MCF 10A (cell line): ENCODE data around the gene ENTREP1. TPM values are rescaled to one million over a fixed set of nuclear protein-coding genes. Genes with fewer than 3 reads are reported as not detected.
A peak's percentile ranks its signal among the peaks of the same experiment; 100 is the strongest.
"Not testable (repeated sequence)": the region's sequence is repeated elsewhere in the genome, so short reads cannot be mapped to it uniquely, and the experiment has no call there.

Experiments used
- BruUV-seq: library from RNA; stranded (reverse); fragments of 400-500 nt; replicated peaks from 2 replicates; lab custom pipeline; 2021; lab: Mats Ljungman, UMichigan
- CTCF ChIA-PET: fragments of 300-600 bp; sonication (Branson Sonifier 250); formaldehyde crosslinking; extraction: SDS; loops from one replicate; lab custom pipeline; 2021; ENCODE audit warnings: antibody characterized with exemption, inconsistent platforms; lab: Yijun Ruan, JAX
- POLR2A ChIA-PET: fragments of 300-600, 350-650 bp; sonication (Branson Sonifier 250); formaldehyde crosslinking; extraction: SDS; loops from one replicate; lab custom pipeline; 2020; ENCODE audit warnings: antibody characterized with exemption, inconsistent platforms; lab: Yijun Ruan, JAX
- DNase-seq: peaks from one replicate; pipeline ENCODE4 v3.0.0-alpha.2; 2018; ENCODE audit not compliant: unreplicated experiment
- H3K27ac Mint-ChIP-seq: one replicate; pipeline ENCODE4 v1.8.0; 2022; ENCODE audit warnings: mild to moderate bottlenecking, low read depth, mixed read lengths; ENCODE audit not compliant: unreplicated experiment
- H3K27me3 Mint-ChIP-seq: one replicate; pipeline ENCODE4 v1.8.0; 2022; ENCODE audit warnings: mixed read lengths; ENCODE audit not compliant: insufficient read depth, unreplicated experiment
- H3K36me3 Mint-ChIP-seq: one replicate; pipeline ENCODE4 v1.8.0; 2022; ENCODE audit warnings: mild to moderate bottlenecking, moderate library complexity, mixed read lengths; ENCODE audit not compliant: insufficient read depth, unreplicated experiment
- H3K4me1 Mint-ChIP-seq: one replicate; pipeline ENCODE4 v1.8.0; 2022; ENCODE audit warnings: mixed read lengths; ENCODE audit not compliant: insufficient read depth, unreplicated experiment
- H3K4me3 Mint-ChIP-seq: one replicate; pipeline ENCODE4 v1.8.0; 2022; ENCODE audit warnings: mild to moderate bottlenecking, moderate library complexity, mixed read lengths; ENCODE audit not compliant: unreplicated experiment
- H3K9me3 Mint-ChIP-seq: one replicate; pipeline ENCODE4 v1.8.0; 2022; ENCODE audit warnings: mixed read lengths; ENCODE audit not compliant: unreplicated experiment
- intact Hi-C: fragments of 100-400 bp; cut with micrococcal nuclease; formaldehyde crosslinking; loops from 2 replicates; pipeline ENCODE4 v1.14.1; 2022
- total RNA-seq: library from RNA; stranded (reverse); gene quantifications from 2 replicates; pipeline ENCODE4 v1.2.3, GENCODE V29; 2022
- TF ChIP-seq, protein P1 (sequence below): fragments of 200-600 bp; IDR thresholded peaks from one replicate; pipeline ENCODE4 v1.8.0; 2022; ENCODE audit warnings: antibody characterized with exemption, mild to moderate bottlenecking; ENCODE audit not compliant: unreplicated experiment

ENTREP1 gene
- total RNA-seq, 1 experiment from 2014 or later, result 0.35 TPM

DNA sequence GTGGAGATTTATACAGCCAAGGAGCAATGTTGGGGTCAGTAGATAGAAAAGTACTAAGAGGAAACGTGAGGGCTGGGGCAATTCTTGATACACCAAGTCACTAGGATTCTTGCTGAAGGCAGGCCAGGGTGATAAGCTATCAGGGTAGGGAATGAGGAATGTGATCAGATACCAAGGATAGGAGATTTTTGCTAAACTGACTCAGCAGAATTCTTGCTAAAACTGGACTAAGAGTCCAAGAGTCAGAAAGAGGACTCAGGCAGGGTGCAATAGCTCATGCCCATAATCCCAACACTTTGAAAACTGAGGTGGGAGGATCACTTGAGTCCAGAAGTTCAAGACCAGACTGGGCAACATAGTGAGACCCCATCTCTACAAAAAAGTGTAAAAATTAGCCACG is 71.7 kb downstream of the ENTREP1 start:
- Mint-ChIP-seq H3K36me3 (no peaks in the 10 kb centered on the region), H3K27ac (peak overlapping the region; percentile 19), H3K4me1 (peaks cover 7% of the 10 kb centered on the region), H3K4me3 (no peak overlapping the region), H3K27me3 (peaks cover under 1% of the 10 kb centered on the region), H3K9me3 (no peaks in the 10 kb centered on the region)
- CTCF ChIA-PET, result interaction anchor here (0.6 to 4.8 kb wide), 5 partner anchors 13 to 1608 kb away, joined by 3 to 28 read pairs (median 3); no protein-coding TSS in a partner anchor
- no TSS peak for BruUV-seq
- intact Hi-C loops, result no loop called here
- POLR2A ChIA-PET, result interaction anchor here (0.6 kb wide), 1 partner anchor 274 kb away, joined by 3 read pairs; no protein-coding TSS in a partner anchor
- DNase-seq, result no peak
- TF ChIP-seq, protein P1, sequence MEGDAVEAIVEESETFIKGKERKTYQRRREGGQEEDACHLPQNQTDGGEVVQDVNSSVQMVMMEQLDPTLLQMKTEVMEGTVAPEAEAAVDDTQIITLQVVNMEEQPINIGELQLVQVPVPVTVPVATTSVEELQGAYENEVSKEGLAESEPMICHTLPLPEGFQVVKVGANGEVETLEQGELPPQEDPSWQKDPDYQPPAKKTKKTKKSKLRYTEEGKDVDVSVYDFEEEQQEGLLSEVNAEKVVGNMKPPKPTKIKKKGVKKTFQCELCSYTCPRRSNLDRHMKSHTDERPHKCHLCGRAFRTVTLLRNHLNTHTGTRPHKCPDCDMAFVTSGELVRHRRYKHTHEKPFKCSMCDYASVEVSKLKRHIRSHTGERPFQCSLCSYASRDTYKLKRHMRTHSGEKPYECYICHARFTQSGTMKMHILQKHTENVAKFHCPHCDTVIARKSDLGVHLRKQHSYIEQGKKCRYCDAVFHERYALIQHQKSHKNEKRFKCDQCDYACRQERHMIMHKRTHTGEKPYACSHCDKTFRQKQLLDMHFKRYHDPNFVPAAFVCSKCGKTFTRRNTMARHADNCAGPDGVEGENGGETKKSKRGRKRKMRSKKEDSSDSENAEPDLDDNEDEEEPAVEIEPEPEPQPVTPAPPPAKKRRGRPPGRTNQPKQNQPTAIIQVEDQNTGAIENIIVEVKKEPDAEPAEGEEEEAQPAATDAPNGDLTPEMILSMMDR, result no peak

DNA sequence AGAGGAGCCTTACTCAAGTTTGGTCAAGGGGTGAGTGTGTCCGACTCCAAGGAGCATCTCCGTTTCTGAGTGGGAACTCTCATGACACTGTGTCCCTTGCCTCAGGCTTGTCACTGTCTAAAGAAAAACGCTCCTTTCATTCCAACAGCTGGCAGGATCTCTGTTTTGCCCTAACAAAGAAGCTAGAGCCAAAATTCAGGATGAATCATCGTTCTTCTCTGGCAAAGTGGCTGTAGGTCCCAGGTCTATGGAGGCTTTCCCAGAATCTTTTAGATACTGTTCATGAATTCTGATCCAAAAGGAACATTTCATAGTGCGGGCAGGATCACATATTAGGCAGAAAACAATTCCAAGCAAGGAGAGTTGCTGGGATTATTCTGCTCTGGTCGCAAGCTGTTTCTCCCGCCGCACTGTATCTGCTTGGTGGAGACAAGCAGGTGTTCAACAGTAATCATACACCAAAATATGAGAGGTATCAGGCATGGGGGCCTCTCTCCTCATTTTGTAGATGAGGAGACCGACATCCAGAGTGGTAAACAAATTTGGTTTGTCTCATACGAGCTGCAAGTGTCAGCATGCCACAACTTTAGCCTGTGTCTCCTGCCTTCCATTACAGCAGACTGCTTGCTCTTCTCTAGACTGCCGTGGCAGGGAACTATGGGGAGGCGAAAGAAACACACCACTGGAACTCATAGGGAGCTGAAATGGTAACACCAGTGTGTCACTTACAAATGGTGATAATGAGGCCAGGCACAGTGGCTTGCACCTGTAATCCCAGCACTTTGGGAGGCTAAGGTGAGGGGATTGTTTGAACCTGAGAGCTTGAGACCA is 72.6 kb downstream of the ENTREP1 start:
- POLR2A ChIA-PET, result no interaction called here
- Mint-ChIP-seq H3K27ac (peak overlapping the region; percentile 19), H3K27me3 (peaks cover 9% of the 10 kb centered on the region), H3K4me1 (peaks cover 7% of the 10 kb centered on the region), H3K36me3 (no peaks in the 10 kb centered on the region), H3K9me3 (no peaks in the 10 kb centered on the region), H3K4me3 (no peak overlapping the region)
- BruUV-seq, result no TSS peak
- CTCF ChIA-PET, result interaction anchor here (0.6 to 4.8 kb wide), 4 partner anchors 12 to 1607 kb away, joined by 3 to 28 read pairs (median 4); no protein-coding TSS in a partner anchor
- peak; percentile 49 for DNase-seq
- TF ChIP-seq, protein P1, result no peak
- intact Hi-C loops, result no loop called here

DNA sequence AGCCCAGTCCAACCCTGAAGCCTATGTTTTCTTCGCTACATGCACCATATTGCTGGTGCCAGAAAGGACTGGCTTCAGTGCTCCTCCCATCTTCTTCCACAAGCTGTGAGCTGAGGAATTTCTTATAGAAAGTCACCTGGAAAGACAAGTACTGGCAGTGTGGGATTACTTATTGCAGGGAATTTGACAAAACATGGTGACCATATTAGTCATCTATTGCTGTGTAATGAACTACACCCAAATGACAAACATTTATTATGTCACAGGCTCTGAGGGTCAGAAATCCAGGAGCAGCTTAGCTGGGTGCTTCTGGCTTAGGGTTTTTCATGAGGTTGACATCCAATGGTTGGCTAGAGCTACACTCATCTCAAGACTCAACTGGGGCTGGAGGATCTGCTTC is 75.5 kb downstream of the ENTREP1 start:
- TF ChIP-seq, protein P1, result no peak
- Mint-ChIP-seq H3K9me3 (no peaks in the 10 kb centered on the region), H3K4me1 (peaks cover 7% of the 10 kb centered on the region), H3K36me3 (no peaks in the 10 kb centered on the region), H3K27ac (no peak overlapping the region), H3K4me3 (no peak overlapping the region), H3K27me3 (peaks cover 18% of the 10 kb centered on the region)
- BruUV-seq, result no TSS peak
- ChIA-PET POLR2A (no interaction called here), CTCF (interaction anchor here (0.6 to 4.8 kb wide), 2 partner anchors 22 to 58 kb away, joined by 3 to 28 read pairs; no protein-coding TSS in a partner anchor)
- no peak for DNase-seq
- intact Hi-C loops, result no loop called here

DNA sequence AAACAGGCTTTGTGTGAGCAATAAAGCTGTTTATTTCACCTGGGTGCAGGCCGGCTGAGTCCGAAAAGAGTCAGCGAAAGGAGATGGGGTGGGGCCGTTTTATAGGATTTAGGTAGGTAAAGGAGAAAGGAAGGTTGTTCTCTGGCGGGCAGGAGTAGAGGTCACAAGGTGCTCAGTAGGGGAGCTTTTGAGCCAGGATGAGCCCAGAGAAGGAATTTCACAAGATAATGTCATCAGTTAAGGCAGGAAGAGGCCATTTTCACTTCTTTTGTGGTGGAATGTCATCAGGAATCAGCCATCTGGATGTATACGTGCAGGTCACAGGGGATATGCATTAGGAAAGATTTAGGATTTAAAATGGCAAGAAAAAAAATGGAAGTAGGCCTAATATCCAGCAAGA is 84.9 kb downstream of the ENTREP1 start:
- H3K27ac Mint-ChIP-seq, POLR2A ChIA-PET, intact Hi-C loops, H3K4me1 Mint-ChIP-seq, H3K4me3 Mint-ChIP-seq, H3K9me3 Mint-ChIP-seq, DNase-seq, BruUV-seq, H3K36me3 Mint-ChIP-seq: not testable (repeated sequence)
- peaks cover 10% of the 10 kb centered on the region for H3K27me3 Mint-ChIP-seq
- CTCF ChIA-PET, result interaction anchor here (1.1 kb wide), 1 partner anchor 13 kb away, joined by 3 read pairs; no protein-coding TSS in a partner anchor
